Stimulated activated CD8-positive, alpha-beta memory T cell treated with anti-CD3 and anti-CD28 coated beads, Interleukin-15, amount 100 ng/mL, for 24 hours (primary cell): ENCODE results near the gene MRPL37.

Experiments used
- DNase-seq: peaks from one replicate; pipeline ENCODE4 v3.0.0-alpha.2; 2020; ENCODE audit warnings: low read depth

The MRPL37 gene

GRCh38 chr1:54241364-54241763, 41.4 kb downstream of the MRPL37 start:
- DNase-seq, result no peak

DNA sequence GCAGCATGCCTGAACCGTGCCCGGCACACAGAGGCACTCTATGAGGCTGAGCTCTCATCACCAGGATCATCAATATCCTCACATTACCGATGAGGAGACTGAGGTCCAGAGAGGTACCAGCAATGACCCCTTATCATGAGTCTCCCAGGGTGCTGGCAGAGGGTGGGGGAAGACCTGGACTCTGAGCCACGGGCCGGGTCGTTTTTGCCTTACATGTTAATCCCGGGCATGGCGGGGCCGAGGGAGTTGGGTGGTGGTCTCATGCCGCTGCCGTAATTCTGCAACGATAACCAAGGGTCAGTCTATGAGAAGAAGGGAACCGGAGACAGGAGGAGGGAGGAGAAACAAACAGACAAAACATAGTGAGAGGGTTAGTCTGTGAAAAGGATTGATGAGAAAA, 43.1 kb downstream of the MRPL37 start:
- DNase-seq, result no peak

DNA sequence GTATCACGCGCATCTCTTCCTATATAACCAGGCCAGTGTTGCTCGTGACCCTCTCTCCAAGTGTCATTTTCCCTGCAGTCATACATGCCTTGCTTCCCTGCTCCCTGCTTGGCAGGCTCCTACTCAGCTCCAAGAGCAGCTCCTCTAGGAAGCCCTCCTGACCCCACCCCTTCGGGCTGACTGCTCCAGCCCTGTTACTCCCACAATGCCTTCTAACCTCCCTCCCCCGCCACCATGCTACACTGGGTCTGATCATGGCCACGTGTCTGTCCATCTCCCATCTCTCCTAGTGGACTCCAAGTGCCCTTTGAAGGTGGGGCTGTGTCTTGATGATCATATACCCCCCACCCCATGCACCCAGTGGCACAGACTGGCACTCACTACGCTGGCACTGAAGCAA, 44.7 kb downstream of the MRPL37 start:
- no peak for DNase-seq

- DNase-seq, result no peak
These were observed 45.5 kb downstream of the MRPL37 start for GRCh38 chr1:54245501-54245900.

GRCh38 chr1:54246116-54246721, 46.3 kb downstream of the MRPL37 start:
- DNase-seq, result no peak

DNA sequence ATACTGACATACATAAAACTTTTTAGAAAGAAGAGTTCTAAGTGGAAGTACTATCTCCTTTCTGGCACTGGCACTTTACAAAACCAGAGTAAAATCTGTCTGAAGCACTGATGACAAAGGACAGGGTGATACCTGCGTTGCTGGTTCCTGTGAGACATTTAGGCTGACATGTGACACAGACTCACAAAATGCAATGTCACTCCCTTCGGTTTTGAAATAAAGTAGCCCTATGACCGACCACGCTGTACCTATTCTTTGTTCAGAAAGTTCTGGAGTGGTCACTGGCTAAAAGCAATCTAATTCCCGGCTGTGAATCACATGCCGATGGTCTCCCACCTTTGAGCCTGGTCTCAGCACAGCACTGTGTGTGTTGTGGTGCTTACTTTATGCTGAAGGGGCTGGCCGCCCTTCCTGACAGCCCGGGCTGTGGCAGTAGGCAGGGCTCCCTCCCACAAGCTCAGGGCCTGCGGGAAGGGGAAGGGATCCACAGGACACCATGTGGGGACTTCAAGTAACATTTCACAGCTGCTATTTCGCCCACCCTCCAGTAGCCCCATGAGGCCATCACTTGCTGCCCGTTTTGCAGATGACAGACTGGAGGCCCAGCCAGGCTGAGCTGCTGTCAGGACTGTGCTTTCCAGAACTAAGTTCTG, 48.0 kb downstream of the MRPL37 start:
- DNase-seq, result no peak

- DNase-seq, result no peak
These were observed 49.0 kb downstream of the MRPL37 start for GRCh38 chr1:54248966-54249365.

- no peak for DNase-seq
These were observed 50.0 kb downstream of the MRPL37 start for GRCh38 chr1:54249819-54250435.

DNA sequence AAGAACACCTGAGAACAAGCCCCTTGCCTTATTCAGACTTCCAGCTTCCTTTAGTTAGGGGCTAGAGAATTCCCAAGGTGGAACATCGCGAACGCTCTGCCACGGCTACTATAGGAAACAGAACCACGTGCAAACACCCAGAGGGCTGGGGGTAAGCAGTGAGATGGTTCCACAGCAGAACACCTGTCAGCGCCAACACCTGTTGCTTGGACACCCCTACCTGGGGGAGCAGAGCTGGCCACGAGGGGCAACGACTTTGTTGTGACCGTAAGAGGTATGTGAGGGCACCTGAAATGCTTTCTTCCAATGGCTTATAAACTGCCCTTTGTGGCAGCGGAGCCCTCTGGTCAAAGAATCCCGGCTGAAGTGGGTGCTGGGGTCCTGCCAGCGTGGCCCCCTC, 50.7 kb downstream of the MRPL37 start:
- no peak for DNase-seq

DNA sequence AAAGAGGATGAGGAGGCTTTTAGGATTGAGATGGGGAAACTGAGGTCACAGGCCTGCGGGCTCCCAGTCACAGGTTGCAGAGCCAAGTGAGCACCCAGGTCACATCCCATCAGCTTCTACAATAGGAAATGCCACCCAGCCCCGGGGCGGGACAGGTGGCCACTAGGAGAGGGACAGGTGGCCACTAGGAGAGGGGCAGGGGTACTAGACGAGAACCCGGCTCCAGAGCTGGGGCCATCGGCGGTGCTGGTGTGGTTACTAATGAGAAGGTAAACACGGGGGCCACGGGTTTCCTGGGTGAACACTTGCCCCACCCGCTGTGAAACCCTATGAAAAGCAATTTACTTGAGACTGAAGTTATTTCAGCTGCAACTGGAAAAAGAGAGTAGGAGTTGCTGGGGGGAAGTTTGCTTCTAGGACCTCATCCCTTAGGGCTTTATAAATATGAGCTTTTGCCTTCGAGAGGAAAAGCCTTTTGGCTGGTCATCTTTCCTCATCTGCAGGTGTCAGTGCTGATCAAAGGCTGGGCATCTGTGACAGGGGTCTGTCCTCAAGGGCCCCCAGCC, 52.5 kb downstream of the MRPL37 start:
- DNase-seq, result no peak

- no peak for DNase-seq
These were observed 53.5 kb downstream of the MRPL37 start for GRCh38 chr1:54253480-54253879.

GRCh38 chr1:54254055-54254454, 54.1 kb downstream of the MRPL37 start:
- no peak for DNase-seq

- no peak for DNase-seq
These were observed 55.2 kb downstream of the MRPL37 start for GRCh38 chr1:54255026-54255702.

DNA sequence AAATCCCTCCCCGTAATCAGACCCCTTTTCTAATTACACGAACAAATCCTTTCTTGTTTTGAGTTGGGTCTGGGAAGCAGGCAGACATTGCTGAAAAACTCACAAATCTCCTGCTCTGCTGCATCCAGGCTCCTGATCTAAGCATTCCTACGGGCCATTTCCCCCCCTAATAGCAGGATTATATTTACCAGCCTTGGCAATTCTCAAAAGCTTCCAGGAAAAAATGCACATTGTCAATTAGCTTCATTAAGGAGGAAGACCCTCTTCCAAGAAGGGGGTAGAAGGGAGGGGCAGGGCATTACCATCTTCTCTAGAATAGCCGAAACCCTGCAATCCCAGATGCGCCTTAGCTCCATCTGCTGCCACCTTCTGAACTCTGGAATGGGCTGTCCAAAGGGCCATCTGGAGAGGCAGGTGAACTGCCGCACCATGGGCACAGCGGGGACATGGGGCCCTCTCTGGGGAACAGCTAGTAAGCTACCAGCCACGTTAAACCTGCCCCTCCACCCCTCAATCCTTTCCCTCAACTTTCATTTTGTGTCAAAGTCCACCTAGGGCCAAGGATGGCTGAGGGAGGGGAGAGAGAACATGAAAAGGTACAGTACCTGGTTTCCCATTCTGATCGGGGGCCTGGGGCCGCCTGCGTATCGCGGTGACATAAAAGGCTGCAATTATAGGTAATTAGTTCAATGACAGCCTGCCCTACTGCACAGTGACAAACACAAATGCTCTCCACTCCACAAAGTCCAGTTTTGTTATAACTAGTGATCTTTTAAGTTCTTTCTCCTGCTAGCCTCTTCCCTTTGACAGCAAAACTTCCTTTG, 56.8 kb downstream of the MRPL37 start:
- DNase-seq, result no peak

GRCh38 chr1:54257346-54257620, 57.3 kb downstream of the MRPL37 start:
- no peak for DNase-seq

DNA sequence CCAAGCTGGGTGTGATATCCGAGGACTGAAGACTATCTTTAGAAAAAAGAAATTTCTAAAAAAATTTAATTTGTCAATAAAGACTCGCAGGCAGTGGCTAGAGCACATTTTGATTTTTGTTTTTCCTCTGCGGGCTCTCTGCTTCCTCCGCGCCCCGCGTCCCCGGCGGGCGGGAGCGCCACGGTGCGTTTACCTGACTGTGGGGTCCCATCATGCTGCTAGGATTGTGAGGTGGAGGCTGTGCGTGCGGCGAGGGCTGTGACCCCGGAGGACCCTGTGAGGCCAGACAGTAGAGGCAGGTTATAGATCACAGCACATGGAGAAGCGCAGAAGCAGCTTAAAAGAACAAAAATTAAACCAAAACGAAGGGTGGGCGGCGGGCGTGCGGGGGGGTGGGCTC, 57.9 kb downstream of the MRPL37 start:
- no peak for DNase-seq

DNA sequence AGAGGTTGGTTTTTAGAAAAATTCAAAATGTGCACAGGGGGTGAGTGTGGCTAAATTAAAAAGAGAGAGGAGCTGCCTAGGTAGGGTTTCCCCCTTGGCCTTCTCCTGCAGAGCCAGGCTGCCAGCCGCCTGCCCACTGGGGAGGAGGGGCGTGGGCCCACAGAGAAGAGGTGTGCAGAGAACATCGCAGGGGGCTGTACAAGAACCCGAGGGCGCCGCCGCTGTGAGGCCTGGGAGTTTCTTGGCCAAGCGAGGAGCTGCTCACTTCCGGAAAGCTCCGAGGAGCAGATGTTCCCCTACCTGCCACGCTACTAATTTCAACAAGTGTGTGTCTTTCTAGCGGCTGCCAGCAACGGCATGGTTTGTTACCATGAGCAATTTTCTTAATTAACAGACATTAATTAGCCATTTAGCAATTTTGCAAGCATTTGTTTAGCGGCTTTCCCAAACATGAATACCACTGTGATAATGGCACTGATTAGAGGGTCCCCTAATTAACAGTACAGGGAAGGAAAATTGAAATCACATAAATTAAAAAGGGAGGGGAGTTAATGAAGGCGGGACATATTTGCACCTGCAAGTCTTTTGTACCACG, 59.7 kb downstream of the MRPL37 start:
- DNase-seq, result no peak

DNA sequence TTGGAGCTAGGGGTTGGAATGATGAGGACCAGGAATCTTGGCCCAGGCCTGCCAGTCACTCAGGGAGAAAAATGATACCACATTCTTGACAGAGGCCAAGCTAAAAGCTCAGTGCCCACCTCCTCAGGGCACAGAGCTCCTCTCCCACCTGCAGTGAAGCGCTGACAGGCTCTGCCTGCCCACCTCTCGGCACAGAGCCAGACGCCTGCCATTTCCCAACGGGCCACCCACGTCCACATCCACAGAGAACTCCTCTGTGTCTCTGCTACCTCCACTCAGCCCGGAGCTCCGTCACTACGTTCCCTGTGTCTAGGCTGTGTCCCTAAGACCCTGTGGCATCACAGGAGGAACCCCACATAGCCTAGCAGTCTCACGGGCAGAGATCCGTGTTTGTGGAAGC, 60.8 kb downstream of the MRPL37 start:
- no peak for DNase-seq

DNA sequence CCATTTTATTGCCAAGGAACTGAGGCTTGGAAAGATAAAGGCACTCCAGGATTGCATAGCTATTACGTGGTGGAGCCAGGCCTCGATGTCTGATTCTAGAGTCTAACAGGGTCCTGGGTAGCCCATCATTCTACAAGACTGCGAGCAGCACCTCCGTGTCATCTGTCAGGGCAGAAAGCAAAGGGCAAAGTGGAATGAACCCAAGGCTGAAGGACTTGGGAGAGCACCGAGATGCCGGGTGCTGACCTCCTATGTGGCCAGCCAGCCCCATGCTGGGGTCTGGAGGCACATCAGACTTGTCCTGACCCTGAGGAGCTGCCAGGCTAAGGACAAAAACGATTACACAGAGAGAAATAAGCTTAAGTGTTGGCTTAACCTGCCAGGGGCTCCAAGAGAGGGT, 62.3 kb downstream of the MRPL37 start:
- no peak for DNase-seq

GRCh38 chr1:54263601-54264226, 63.7 kb downstream of the MRPL37 start:
- no peak for DNase-seq

DNA sequence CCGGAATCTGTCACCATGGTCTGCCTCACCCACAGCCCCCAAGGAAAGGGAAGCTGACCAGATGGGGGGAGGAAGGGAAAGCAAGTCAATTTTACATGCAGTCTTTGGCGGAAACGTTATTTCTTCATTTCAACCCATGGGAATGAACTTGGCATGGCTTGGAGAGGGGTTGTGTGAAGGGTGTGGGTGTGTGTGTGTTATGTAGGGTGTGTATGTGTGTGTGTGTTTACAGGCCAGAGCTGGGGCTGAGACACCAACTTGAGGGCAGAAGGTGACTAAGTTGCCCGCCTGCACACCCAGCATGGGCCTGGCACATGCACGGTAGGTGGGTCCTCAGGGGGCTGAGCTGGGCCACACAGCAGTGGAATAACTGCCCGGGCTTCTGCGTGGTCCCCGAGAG, 65.2 kb downstream of the MRPL37 start:
- no peak for DNase-seq
